ELF-1 (cell line): ENCODE results near the gene ZBTB8B.
"Not testable (repeated sequence)": the region's sequence is repeated elsewhere in the genome, so short reads cannot be mapped to it uniquely, and the experiment has no call there.

Experiments
- DNase-seq: peaks from one replicate; pipeline ENCODE4 v3.0.0-alpha.2; 2016; ENCODE audit warnings: low read depth, low spot score

The ZBTB8B gene

DNA sequence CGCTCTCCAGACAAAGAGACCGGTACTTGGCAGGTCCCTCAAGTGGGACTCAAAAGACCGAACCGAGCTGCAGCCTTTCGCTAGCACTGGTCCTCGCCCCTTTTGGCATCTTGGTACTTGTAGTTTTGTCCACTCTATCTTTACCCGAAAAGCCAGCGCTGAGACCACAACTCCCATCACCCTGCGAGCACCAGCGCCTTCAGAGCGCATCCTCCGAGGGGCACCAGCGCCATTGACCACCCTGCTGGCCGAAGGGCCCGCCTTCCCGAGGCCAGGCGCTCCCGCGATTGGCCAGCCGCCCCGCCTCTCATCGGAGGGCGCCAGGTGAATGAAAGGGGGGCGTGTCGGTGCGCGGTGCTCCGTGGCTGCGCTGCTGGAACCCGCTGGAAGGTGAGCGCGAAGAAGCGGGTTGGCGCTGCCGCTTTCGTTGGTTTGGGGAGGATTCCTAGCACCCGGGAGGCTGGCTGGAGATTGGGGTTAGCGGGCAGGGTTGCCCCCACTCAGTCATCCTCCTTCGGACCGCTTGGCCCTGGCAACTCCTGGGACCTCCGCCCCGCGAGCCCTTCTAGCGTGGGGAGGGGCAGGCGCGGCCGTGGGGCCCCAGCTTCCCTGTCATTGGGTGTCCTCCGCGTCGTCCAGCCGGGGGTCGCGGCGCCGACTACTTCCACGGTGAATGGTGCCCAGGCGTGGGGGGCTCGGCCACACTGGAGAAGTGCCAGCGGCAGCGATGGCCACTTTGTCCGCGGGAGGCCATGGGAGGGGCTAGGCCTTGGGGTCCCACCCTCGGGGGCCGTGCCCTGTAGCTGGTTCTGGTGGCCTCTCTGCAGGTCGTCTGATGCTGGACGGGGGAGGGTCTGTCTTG, at the start of gene ZBTB8B:
TSS of gene ZBTB8B (plus strand) at position 357 of the 862 bp plus-strand sequence. CDS start 5,553 bp downstream, outside the sequence.
- DNase-seq = peak; percentile 99

DNA sequence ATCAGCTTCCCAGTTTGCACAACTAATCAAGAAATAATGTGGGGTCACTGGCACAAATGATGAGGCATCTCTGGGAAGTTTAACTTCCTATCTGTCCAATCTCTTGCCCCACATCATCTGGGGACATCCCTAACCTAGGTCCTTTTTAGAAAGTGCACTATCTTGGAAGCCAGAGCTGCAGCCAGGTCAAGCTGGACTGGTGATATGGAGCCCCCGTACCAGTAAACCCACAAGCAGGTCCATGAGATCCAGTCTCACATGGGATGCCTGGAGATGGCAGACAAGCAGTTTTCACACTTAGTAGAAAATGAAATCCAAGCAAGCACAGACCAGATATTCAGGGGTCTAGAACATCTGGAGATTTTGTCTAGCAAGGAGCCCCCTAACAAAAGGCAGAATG, 43.1 kb upstream of the ZBTB8B start:
- DNase-seq = no peak

DNA sequence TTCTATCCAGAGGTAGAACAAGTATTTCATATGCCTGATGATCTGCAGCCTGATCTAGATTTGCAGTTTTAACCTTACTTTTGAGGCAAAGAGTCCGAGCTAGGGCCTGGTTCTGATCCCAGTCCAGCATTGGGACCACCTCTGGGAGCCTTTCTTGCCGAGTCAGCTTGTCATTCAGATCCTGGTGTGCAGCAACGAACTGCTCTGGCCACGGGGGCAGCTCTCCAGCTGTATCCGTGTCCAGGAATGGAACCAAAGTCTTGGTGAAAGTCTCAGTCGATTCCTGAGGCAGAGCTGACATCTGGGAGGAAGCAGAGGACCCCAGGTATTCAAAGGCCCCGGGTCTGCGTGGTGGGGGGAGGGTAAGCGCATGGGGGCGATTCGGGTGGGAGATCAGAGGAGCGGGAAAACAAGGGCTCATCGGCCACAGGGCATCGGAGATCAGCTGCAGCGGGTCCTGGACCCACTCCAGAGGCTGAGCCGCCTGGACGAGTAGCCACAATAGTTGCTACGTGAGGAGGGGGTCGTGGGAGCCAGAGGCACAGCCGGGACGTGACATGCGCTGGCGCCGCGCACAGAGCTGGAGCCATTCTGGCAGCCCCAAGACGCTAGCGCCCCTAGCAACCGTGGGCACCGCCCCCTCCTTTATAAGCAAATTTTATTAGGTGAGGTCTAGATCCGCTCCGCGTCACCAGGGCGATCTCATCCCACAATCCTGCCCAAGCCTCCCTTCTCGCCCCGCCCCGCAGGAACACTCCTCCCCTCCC, 38.2 kb upstream of the ZBTB8B start:
- peak; percentile 36 for DNase-seq

DNA sequence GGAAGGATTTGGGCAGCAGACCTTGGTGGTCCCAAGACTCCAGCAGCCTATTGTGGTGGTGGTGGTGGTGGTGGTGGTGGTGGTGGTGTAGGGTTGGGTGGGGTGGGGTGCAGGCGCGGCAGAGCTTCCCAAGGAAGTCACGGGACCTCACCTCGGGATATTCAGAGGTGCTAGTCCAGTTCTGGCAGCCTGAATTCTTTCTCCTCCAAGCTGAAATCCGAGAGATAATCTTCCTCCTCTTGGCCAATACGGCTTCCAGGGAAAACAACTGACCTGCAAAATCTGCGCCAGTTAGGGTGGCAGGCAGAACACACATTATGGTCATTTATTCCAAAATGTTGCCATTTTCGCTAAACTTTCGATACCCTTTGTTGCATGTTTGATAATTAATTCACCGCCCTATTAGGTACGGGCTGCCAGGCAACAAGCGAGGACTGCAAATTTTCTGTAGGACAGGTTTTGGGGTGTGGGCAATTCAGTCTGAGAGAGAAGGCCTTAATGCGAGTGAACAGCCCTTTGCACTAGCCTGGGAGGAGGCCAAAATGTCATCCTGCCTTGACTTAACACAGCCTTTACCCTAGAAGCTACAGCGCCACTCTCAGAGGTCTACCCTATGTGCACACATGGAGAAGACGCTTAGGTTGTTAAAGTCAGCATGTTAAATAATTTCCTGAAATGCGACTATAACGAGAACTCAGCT, 37.5 kb upstream of the ZBTB8B start:
- no peak for DNase-seq

DNA sequence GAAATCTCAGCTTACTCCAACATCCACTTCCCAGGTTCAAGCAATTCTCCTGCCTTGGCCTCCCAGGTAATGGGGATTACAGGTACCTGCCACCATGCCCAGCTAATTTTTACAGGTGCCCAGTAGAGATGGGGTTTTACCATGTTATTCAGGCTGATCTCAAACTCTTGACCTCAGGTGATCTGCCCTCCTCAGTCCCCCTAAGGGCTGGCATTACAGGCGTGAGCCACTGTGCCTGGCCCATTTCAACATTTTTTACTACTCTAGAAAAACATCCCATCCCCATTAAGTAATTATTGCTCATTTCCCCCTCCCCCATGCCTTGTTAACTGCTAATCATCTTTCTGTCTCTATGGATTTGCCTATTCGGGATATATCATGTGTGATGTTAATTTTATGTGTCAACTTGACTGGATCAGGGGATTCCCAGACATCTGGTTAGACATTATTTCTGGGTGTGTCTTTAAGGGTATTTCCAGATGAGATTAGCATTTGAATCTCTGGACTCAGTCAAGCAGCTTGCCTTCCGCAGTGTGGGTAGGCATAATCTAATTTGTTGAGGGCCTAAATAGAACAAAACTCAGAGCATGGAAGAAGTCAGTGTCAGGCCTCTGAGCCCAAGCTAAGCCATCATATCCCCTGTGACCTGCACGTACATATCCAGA, 33.0 kb upstream of the ZBTB8B start:
- DNase-seq = no peak

DNA sequence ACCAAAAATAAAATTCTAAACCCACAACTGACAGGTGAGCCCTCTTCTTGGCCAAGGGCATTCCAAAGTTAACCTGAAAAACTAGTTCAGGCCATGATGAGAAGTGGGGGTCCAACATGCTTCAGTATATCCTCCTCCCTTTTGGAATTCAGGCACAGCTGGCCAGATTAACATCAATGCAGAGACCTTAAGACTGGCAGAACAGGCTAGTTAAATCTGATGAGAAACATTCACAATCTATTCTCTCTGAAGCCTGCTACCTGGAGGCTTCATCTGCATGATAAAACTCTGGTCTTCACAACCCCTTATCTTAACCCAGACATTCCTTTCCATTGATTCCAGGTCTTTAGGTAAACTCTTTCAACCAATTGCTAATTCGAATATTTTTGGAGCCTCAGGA, 26.7 kb upstream of the ZBTB8B start:
- DNase-seq = peak; percentile 79

DNA sequence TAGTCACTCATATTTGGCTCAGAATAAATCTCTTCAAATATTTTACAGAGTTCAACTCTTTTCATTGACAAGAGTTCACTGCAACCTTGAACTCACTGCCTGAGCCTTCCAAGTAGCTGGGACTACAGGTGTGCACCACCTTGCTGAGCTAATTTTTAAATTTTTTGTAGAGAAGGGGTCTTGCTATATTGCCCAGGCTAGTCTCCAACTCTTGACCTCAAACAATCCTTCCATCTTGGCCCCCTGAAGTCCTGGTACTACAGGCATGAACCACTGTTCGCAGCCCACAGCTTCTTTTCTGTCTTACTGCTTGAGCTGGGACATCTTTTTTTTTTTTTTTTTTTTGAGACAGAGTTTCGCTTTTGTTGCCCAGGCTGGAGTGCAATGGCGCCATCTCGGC, 26.1 kb upstream of the ZBTB8B start:
- not testable (repeated sequence) for DNase-seq

DNA sequence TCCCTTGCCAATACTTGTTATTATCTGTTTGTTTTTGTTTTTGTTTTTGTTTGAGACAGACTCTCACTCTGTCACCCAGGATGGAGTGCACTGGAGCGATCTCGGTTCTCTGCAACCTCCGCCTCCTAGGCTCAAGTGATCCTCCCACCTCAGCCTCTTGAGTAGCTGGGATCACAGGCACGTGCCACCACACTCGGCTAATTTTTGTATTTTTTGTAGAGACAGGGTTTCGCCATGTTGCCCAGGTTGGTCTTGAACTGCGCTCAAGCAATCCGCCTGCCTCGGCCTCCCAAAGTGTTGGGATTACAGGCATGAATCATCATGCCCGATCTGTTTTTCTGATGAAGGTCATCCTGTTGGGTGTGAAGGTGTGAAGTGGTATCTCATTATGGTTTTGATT, 23.4 kb upstream of the ZBTB8B start:
- not testable (repeated sequence) for DNase-seq

DNA sequence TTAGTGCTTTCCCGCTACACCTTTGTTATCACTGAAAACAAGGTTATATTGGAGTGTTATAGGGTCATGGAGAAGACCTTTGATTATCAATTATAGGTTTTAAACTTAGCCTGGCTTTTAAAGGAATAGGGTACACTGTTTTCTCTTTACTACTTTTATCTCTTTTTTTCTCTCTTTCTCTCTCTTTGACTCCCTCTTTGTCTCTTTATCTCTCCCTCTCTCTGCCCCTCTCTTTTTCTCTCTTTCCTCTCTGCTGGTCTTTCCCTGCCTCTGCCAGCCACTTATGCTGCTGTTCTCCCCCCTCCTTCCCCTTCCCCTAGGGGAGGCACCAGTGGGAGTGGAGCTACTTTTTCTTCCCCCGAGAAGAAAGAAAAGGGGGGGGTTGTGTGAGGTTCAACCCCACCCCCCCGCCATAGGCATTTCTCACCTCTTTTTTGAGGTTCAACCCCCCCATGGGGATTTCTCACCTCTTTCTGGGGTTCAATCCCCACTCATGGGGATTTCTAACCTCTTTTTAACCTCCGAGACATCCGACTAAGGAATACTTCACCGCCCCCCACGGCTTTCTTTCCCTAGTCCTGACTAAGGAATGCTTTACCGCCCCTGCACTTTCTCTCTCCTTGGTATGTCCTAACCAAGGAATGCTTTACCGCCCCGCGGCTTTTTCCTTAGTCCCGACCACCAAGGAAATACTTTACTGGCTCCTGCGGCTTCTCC, 17.2 kb upstream of the ZBTB8B start:
- DNase-seq = peak; percentile 91

DNA sequence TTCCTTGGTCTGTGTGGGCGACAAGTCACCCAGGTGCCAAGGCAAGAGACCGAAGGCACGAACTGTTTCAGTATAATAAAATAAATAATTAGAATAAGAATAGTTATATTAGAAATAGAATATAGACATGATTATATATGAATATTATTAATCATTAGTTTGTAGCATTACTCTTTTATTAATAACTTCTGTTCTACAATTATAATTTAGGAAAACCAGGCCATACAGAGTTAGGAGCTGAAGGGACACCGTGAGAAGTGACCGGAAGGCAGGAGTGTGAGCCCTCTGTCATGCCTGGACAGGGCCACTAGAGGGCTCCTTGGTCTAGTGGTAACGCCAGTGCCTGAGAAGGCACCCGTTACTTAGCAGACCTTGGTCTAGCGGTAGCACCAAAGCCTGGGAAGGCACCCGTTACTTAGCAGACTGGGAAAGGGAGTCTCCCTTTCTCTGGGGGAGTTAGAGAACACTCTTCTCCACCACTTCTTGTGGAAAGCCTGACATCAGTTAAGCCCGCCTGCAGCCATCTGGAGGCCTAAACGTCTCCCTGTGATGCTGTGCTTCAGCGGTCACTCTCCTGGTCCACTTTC, 16.6 kb upstream of the ZBTB8B start:
- DNase-seq = peak; percentile 88

DNA sequence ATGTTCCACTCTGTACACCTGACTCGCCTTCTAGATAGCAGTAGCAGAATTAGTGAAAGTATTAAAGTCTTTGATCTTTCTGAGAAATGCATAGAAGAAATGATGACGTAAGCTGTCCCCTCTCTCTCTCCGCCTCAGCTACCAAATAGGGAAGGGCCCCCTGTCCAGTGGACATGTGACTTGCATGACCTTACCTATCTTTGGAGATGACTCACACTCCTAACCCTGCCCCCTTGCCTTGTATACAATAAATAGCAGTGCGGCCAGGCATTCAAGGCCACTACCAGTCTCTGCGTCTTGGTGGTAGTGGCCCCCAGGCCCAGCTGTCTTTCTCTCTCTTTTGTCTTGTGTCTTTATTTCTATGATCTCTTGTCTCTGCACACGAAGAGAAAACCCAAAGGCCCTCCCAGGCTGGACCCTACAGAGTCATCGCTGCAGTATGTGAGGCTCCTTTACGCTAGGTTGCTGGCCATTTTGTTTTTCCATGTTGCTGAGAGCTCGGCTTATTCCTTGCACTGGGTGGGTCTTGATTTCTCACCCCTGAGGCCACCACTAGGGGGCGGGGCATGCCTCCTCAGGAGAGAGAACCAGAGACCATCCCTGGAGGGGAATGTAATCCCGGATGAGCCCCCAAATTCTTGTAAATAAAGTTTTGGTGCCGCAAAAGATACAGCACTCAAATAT, 16.0 kb upstream of the ZBTB8B start:
- DNase-seq = peak; percentile 60

DNA sequence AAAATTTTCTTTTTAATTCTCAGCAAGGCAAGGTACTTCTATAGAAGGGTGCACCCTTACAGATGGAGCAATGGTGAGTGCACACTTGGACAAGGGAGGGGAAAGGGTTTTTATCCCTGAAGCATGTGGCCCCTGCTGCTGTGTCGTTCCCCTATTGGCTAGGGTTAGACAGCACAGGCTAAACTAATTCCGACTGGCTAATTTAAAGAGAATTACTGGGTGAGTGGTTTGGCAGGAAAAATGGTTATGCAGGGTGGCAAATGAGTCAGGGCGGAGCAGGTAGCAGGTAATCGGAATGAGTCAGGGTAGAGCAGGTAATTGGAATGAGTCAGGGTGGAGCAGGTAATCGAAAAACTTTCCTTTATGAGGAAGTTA, 15.4 kb upstream of the ZBTB8B start:
- DNase-seq = not testable (repeated sequence)

DNA sequence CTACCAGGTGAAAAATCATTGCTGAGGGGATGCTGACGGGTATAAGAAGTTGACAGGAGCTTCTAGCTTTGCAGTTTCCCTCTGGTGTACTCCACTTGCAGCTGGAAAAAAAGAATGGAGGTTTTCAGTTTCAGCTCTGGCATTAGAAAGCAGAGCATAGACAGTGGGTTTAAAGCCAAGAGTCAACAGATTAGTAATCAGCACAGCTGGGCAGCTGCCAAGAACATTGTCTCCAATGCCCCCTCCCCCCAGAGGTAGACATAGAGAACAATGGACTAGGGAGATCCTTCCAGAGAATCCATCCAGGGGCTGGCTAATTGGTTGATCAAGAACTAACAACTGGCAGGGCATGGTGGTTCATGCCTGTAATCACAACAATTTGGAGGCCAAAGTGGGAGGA, 10.1 kb upstream of the ZBTB8B start:
- DNase-seq = no peak

DNA sequence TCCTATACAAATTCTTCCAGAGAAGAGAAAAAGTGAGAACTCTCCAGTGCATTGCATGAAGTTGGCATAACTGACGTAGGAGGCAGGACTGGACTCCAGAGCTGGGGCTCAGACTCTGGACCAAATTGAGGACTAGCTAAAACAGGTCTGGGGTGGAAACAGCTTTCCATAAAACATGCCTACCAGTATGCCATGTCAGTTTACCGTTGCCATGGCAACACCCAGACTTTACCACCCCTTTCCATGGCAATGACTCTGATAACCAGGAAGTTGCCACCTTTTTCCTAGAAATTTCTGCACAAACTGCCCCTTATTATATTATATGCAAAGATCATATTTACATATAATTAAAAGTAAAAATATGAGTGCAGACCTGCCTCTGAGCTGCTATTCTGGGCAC, 8.9 kb upstream of the ZBTB8B start:
- no peak for DNase-seq

DNA sequence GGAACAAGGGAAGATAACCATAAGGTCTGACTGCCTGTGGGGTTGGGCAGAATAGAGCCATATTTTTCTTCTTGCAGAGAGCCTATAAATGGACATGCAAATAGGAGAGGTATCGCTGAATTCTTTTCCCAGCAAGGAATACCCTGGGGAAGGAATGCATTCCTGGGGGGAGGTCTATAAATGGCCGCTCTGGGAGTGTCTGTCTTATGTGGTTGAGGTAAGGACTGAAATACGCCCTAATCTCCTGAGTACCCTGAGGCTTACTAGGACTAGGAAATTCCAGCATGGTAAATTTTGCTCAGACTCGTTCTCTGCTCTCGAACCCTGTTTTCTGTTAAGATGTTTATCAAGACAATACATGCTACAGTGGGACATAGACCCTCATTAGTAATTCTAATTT, 6.1 kb upstream of the ZBTB8B start:
- peak; percentile 72 for DNase-seq

DNA sequence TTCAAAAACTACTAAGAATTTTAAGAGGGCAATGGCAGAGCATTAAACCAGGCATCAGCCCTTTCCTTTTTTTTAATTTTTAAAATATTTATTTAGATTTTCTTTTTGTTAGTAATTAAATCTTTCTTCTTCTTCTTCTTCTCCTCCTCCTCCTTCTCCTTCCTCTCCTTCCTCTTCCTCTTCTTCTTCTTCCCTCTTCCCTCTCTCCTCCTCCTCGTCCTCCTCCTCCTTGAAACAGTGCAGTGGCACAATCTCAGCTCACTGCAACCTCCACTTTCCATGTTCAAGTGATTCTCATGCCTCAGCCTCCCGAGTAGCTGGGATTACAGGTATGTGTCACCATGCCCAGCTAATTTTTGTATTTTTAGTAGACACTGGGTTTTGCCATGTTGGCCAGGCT, 1.9 kb upstream of the ZBTB8B start:
- DNase-seq = not testable (repeated sequence)

DNA sequence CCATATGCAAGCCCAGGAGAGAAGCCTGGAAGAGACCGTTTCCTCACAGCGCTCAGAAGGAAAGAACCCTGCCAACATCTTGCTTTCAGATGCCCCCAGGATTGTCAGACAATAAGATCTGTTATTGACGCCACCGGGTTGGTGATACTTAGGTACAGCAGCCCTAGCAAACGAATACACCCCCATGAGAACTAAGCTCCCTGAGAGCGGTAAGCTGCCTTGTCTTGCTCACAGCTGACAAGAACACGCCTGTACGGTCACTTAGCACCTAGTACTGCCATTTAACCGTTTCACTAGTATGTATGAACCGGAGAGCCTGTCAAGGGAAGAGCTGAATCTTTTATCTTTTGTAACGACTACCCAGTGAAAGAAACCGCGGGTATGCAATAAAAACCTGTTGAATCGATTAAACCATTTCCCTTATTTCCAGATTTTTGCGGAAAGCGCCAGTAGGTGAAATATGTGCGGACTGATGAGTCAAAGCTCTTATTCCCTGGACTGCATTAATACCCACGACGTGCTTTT, 619 bp upstream of the ZBTB8B start:
- peak; percentile 40 for DNase-seq

DNA sequence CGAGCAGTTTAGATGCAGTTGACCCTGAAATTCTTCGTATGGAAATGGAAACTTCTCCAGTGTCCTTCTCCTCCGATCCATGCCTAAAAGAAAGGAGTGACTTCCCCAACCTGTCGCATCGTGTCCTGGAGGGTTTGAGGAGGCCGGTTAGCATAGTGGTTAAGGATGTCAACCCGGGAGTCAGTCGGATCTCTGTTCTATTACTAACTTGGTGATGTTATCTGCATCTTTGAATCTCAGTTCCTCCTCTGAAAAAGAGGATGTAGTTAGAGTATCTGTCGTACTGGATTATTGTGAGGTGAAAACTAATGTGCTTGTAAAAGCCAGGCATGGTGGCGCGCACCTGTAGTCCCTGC, 684 bp downstream of the ZBTB8B start:
- DNase-seq = no peak

DNA sequence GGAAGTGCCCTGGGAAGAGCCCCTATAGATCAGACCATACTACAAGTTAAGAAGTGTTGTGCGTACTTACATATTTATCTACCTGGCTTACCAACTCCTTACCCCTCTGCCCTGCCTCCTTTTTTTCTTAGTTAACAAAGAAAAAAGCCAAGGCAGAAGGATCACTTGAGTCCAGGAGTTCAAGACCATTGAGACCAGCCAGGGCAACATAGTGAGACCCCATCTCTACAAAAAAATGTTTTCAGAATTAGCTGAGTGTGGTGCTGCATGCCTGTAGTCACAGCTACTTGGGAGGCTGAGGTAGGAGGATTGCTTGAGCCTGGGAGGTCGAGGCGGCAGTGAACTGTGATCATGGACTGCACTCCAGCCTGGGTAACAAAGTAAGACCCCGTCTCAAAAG, 1.9 kb downstream of the ZBTB8B start:
- no peak for DNase-seq

DNA sequence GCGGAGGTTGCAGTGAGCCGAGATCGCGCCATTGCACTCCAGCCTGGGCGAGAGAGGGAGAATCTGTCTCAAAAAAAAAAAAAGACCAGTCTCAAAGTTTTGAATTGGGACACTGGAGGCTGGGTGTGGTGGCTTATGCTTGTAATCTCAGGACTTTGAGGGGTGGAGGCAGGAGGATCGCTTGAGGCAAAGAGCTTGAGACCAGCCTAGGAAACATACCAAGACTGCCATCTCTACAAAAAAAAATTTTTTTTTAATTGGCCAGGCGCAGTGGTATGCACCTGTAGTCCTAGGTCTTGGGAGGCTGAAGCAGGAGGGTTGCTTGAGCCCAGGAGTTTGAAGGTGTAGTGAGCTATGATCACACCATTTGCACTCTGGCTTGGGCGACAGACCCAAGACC, 3.9 kb downstream of the ZBTB8B start:
- DNase-seq = no peak
